CD4-positive, alpha-beta T cell treated with Interleukin-6 for 4 hours (primary cell): ENCODE results near the gene JDP2.

Source experiments
- DNase-seq: peaks from one replicate; pipeline ENCODE4 v3.0.0-alpha.2; 2020; ENCODE audit warnings: mixed read lengths

The JDP2 gene

GRCh38 chr14:75411214-75411540 lies 16.6 kb upstream of the JDP2 start:
- no peak for DNase-seq

- no peak for DNase-seq
Measured at GRCh38 chr14:75413013-75413412, 14.8 kb upstream of the JDP2 start.

GRCh38 chr14:75417674-75418073 lies 10.1 kb upstream of the JDP2 start:
- DNase-seq: no peak

GRCh38 chr14:75418850-75419768 lies 8.7 kb upstream of the JDP2 start:
- DNase-seq: peak; percentile 27

- DNase-seq: no peak
Measured at GRCh38 chr14:75422169-75422568, 5.7 kb upstream of the JDP2 start.

- no peak for DNase-seq
Measured at GRCh38 chr14:75424496-75424895, 3.3 kb upstream of the JDP2 start.

GRCh38 chr14:75425446-75425845 lies 2.4 kb upstream of the JDP2 start:
- no peak for DNase-seq

- DNase-seq: no peak
Measured at GRCh38 chr14:75426332-75427125, 1.3 kb upstream of the JDP2 start.

GRCh38 chr14:75427126-75427481 lies 718 bp upstream of the JDP2 start:
- no peak for DNase-seq

- peak; percentile 19 for DNase-seq
Measured at GRCh38 chr14:75428230-75429104, 645 bp downstream of the JDP2 start.

GRCh38 chr14:75429562-75429961 lies 1.7 kb downstream of the JDP2 start:
- no peak for DNase-seq

- DNase-seq: no peak
Measured at GRCh38 chr14:75430116-75430515, 2.3 kb downstream of the JDP2 start.

GRCh38 chr14:75430526-75430925 lies 2.7 kb downstream of the JDP2 start:
- no peak for DNase-seq

GRCh38 chr14:75430976-75431375 lies 3.2 kb downstream of the JDP2 start:
- DNase-seq: no peak

- DNase-seq: no peak
Measured at GRCh38 chr14:75431827-75432226, 4.0 kb downstream of the JDP2 start.

GRCh38 chr14:75432411-75432810 lies 4.6 kb downstream of the JDP2 start:
- DNase-seq: no peak

GRCh38 chr14:75433631-75434071 lies 5.8 kb downstream of the JDP2 start:
- DNase-seq: no peak

GRCh38 chr14:75434138-75434889 lies 6.5 kb downstream of the JDP2 start:
- no peak for DNase-seq

GRCh38 chr14:75434890-75435248 lies 7.0 kb downstream of the JDP2 start:
- no peak for DNase-seq

- no peak for DNase-seq
Measured at GRCh38 chr14:75435473-75435872, 7.7 kb downstream of the JDP2 start.

- DNase-seq: no peak
Measured at GRCh38 chr14:75437201-75438143, 9.7 kb downstream of the JDP2 start.
